HG03558 (cell line): ENCODE data around the gene ATAT1.
"Not testable (repeated sequence)": the region's sequence is repeated elsewhere in the genome, so short reads cannot be mapped to it uniquely, and the experiment has no call there.

Experiments used
- ATAC-seq: cut with Tn5 transposase; IDR thresholded peaks from one replicate; pipeline ENCODE4 v1.9.1; 2021; ENCODE audit warnings: moderate number of reproducible peaks; ENCODE audit not compliant: unreplicated experiment; ENCODE audit errors: extremely low read depth

Gene ATAT1

DNA sequence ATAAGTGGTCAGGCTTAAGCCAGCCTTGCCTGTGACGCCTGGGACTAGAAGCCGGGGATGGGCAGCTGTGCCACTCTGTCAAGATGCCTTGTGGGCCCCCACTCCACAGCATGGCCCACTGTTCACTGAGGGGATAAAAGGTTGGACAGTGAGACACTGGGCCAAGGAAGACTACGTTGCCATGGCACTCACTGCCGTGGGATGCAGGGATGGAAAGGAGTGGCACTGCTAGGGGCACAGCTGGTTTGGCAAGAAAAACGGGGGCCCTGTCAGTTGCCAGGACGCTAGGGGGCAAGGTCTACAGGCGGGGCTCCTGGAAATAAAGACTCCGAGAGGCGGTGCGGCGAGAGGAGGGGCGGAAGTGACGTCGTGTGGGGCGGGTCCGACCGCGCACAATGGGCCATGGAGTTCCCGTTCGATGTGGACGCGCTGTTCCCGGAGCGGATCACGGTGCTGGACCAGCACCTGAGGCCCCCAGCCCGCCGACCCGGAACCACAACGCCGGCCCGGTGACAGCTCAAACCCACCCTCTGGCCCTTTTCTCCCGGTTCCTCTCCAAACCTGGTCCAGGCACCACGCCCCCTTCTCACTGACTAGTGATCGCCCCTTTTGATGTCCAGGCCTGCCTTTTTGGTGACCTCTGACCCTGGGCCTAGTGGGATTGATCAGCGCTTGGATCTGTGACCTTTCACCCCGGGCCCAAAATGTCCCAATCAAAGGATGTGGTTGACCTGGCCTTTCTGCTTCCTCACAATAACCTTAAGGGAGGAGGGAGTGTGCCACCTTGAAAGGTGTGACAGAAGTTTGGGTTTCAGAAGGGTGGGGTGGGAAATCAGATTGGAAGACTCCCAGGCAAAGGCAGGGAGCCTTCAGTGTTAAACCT, at the start of gene ATAT1:
Gene ATAT1, plus strand, starts transcription at position 391 of the 883 bp plus-strand sequence.
- ATAC-seq, result no peak

DNA sequence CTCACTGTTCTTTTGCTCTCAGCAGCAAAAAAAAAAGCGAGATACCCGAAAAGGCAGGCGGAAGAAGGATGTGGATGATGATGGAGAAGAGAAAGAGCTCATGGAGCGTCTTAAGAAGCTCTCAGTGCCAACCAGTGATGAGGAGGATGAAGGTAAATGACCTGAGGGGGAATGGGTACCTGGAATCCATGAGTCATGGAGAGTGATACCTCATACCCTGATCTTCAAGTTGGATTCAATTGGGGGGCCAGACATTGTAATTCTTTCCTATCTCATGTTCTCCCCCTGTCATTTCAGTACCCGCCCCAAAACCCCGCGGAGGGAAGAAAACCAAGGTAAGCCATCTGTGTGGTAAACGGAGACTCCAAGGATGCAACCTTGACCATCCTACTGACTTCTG, 48.6 kb upstream of the ATAT1 start:
- no peak for ATAC-seq

DNA sequence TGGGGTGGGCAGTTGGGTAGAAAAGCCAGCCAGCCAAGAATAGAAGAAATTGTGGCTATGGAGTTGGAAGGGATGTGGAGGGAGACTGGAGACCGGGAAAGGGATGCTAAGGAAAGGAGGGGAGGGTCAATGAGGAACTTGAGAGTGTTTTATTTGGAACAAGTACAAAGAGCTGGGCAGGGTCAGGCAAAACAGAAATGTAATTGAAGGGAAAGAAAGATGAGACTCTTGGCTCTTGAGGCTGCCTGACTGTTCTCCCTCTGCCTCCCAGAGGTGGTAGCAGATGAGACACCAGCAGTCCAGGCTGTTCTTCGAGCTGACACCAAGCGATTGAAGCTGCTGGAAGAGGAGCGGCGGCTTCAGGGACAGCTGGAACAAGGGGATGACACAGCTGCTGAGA, 42.8 kb upstream of the ATAT1 start:
- no peak for ATAC-seq

DNA sequence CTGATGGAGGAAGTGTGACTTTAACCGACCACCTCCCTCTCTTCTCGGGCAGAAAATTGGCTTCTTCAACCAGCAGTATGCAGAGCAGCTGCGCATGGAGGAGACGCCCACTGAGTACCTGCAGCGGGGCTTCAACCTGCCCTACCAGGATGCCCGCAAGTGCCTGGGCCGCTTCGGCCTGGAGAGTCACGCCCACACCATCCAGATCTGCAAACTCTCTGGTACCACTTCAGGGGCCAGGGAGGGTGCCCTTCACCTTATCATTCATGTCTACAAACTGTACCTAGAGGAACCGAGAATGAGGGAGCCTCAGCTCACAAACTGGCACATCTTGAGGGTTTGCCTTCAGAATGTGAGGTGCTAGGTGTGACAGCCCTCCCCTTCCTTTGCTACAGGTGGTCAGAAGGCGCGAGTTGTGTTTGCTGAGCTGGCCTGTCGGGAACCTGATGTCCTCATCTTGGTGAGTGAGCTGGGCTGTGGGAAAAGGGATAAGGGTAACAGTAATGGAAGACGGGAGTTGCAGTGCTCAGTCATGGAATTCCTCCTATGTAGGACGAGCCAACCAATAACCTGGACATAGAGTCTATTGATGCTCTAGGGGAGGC, 36.8 kb upstream of the ATAT1 start:
- ATAC-seq, result no peak

DNA sequence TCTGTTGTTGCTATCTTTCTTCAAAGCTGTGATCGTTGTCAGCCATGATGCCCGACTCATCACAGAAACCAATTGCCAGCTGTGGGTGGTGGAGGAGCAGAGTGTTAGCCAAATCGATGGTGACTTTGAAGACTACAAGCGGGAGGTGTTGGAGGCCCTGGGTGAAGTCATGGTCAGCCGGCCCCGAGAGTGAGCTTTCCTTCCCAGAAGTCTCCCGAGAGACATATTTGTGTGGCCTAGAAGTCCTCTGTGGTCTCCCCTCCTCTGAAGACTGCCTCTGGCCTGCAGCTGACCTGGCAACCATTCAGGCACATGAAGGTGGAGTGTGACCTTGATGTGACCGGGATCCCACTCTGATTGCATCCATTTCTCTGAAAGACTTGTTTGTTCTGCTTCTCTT, 36.2 kb upstream of the ATAT1 start:
- ATAC-seq, result no peak

DNA sequence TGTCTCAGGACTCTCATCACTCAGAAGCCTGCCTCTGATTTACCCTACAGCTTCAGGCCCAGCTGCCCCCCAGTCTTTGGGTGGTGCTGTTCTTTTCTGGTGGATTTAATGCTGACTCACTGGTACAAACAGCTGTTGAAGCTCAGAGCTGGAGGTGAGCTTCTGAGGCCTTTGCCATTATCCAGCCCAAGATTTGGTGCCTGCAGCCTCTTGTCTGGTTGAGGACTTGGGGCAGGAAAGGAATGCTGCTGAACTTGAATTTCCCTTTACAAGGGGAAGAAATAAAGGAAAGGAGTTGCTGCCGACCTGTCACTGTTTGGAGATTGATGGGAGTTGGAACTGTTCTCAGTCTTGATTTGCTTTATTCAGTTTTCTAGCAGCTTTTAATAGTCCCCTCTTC, 35.7 kb upstream of the ATAT1 start:
- ATAC-seq, result no peak

DNA sequence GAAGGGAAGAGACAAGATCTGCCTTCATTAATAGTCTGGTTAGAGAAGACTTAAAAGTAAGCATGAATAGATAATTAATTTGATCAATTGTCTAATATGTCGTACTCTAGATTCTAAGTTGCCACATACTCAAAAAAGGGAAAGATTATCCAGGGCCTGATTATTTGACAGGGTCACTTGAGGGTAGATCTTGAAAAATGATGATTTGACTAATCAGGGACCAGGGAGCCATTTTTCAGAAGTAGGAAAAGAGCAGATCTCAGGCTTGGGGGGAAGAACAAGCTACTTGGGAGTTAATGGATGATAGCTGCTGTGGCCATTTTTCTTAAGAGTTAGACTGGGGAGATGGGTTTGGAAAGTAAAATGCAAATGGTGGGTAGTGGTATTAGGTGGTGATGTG, 34.4 kb upstream of the ATAT1 start:
- ATAC-seq, result no peak

DNA sequence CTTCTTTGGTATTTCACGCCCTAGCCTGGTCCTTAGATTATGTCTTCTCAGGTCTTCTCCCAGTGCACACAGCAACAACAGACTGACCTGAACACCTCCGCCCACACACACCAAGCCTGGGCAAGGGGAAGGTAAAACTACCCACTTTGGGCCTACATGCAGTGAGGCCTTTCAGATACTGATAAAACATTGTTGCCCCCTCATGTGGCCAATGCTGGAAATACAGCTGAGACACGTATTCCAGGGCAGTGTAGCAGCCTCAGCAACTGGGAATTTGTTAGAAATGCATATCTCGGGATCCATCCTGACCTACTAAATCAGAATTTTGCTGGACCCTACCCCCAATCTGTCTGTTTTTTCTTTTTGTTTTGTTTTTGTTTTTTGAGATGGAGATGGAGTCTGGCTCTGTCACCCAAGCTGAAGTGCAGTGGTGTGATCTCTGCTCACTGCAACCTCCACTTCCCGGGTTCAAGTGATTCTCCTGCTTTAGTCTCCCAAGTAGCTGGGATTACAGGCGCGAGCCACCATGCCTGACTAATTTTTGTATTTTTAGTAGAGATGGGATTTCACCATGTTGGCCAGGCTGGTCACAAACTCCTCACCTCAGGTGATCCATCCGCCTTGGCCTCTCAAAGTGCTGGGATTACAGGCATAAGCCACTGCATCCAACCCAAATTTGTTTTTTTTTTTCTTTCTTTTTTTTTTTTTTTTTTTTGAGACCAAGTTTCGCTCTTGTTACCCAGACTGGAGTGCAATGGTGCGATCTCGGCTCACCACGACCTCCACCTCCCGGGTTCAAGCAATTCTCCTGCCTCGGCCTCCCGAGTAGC, 29.1 kb upstream of the ATAT1 start:
- ATAC-seq, result not testable (repeated sequence)

DNA sequence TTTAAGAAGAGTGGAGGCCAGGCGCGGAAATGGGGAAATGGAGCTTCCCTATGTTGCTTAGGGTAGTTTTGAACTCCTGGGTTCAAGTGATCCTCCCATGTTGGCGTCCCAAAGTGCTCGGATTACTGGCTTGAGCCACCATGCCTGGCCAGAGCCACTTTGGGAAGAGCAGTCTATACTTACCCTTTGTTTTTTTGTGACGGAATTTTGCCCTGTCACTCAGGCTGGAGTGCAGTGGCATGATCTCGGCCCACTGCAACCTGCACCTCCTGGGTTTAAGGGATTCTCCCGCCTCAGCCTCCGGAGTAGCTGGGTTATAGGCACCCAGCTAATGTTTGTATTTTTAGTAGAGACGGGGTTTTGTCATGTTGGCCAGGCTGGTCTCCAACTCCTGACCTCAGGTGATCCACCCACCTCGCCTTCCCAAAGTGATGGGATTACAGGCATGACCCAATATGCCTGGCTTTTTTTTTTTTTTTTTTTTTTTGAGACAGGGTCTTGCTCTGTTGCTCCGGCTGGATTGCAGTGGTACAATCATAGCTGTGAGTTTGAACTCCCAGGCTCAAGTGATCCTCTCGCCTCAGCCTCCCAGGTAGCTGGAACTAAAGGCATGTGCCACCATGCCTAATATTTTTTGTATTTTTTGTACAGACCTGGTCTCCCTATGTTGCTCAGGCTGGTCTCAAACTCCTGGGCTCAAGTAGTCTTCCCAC, 27.6 kb upstream of the ATAT1 start:
- ATAC-seq, result no peak

DNA sequence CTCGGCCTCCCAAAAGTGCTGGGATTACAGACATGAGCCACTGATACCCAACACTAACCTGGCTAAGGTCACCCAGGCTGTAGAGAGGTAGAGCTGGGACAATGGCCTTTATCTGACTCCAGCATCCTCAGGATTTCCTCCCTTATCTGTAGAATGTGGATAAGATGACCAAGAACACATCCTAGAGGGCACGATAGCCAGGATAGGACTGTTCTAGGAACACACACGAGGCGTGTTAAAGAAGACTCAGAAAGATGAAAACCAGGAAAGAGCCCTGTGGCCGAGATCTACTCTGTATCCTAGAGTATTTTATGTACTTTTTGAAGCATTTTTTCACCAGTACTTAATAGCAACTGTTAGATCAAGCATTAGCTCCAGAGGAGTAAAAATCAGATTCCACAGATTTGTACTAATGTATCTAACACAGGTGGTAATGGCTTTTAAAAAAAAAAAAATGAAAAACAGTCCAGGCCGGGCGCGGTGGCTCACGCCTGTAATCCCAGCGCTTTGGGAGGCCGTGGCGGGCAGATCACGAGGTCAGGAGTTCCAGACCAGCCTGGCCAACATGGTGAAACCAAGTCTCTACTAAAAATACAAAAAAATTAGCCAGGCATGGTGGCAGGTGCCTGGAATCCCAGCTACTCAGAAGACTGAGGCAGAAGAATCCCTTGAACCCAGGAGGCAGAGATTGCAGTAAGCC, 26.9 kb upstream of the ATAT1 start:
- ATAC-seq, result no peak

DNA sequence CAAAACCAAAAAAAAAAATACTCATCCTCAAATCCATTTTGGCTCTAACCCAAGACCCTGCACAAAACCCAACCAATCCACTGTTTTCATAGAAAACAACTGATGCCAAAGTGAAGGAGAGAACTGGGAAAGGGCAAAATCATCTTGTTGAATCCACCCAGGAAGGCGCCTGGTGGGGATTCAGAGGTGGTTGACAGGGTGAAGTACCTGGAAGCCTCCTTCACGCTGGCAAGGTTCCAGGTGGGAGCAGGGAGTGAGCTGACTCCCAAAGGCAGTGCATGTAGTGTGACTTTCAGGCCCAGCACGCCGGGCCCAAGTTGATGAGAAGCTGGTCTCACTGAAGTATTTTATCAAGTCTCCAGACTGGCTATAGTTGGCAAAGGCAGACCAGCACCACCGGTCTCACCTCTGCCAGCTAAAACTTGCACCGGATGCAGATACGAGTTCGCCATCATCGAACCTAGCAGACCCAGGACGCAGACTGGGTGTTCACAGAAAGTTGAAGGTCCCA, 26.2 kb upstream of the ATAT1 start:
- no peak for ATAC-seq

DNA sequence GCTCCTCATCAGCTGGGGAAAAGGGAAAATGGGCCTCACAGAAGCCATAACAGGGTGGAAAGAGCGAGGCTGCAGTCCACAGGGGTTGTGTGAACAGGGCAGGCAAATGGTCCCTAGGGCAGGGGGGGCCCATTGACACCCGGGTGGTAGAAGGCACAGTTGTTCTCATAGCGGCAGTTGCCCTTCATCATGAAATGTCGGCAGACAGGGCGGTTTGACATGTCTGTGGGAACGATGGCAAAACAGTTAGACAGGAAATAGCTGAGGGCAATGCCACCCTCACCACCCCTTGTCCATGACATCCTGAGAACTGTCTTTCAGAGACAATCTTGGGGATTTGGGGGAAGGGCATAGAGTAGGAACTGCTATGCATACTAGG, 25.2 kb upstream of the ATAT1 start:
- no peak for ATAC-seq

DNA sequence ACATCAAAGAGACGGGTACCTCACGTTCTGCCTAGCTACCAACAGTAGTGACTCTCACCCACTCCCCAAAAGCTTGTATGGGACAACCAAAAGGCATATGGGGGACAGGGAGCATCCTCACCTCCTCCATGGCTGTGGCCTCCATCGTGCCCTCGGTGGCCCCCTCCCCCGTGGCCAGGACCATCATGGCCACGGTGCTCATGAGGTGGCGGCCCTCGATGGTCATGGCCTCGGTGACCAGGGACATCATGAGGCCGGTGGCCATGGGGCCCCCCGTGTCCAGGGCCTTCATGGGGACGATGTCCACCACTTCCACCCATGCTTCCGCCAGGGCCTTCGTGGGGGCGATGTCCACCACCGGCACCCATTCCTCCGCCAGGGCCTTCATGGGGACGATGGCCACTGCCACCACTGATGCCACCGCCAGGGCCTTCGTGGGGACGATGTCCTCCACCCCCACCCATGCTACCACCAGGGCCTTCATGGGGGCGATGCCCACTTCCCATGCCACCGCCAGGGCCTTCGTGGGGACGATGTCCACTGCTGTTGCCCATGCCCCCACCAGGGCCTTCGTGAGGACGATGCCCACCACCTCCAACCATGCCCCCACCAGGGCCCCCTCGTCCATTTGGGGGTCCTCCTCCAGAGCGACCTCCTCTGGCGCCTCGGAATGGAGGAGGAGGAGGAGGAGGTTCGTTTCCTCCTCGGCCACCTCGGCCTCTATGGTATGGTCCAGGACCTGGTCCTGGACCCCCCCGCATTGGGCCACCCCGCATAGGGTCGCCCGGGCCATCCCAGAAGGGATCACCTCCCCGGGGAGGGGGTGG, 24.6 kb upstream of the ATAT1 start:
- no peak for ATAC-seq

DNA sequence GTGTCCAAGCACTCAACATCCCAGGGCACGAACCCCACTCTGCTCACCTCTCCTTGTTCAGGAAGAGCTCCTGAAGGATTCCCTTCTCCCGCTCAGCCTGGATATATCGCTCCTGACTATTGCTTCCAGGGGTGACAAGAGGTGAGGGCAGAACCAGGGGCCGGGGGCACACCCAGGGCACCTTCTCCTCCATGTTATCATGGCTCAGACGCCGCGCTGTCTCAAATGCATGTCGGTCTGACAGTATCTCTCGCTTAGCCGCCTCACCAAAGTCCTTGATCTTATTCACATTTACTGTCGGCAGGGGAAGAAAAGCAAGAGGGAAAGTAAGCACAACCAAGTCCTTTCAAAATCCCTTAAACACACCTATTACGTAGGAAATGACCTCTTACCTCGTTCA, 22.7 kb upstream of the ATAT1 start:
- ATAC-seq, result no peak

DNA sequence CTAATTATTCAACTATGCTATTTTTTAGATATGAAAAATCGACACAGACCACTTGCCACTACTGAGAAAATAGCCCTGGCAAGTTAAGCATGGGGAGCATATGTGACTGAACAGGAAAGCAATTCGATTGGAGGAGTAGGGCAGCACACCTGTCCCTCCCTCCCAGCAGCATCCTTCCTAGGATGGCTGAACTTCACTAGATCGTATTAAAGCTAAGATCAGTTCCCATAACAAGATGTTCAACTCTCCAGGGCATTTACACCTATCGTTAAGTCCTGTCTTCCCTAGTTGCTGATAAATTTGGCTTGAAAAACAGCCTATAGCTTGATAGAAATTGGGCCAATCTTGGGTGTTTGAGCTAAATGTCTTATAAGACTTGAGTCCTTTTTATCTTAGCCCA, 16.6 kb upstream of the ATAT1 start:
- no peak for ATAC-seq

DNA sequence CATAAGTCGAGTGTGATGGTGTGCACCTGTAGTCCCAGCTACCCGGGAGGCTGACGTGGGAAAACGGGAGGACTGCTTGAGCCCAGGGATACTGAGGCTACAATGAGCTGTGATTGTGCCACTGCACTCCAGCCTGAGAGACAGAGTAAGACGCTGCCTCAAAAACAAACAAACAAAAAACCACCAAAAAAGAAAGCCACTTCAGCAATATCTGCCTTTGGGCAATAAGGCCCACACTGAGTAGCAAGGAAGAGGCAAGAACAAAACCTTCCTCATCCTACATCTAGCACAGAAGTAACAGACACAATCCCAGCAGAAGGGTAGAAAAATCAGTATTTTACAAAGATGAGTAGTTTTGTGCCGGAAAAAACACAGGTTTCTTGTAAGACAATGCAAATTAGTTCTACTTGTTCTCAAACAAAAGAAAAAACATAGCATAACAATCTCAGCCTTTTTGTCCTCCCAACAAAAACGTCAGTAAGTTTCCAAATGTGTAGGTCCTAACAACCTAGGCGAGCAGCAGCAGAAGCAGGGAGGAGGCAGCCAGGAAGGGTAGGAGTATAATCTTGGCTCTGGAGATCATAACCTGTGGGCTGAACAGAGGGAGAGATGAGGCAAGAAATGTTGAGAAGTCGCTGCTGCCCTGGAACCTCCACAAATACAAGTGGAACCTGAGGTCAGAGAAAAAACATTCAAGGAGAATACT, 15.4 kb upstream of the ATAT1 start:
- no peak for ATAC-seq

DNA sequence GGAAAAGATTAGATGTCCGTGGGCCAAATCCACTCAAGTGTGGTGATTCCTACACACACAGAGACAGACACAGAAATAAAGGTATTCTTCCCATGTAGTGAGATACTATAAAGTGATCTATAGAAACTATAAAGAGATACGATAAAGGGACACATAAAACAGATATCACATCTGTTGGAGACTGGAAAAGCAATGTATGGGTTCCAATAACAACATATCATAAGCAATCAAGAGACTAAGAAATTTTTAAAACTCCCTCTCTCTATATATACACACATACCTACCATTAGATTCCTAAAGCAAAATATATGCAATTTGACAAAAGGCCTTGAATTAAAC, 14.8 kb upstream of the ATAT1 start:
- no peak for ATAC-seq

DNA sequence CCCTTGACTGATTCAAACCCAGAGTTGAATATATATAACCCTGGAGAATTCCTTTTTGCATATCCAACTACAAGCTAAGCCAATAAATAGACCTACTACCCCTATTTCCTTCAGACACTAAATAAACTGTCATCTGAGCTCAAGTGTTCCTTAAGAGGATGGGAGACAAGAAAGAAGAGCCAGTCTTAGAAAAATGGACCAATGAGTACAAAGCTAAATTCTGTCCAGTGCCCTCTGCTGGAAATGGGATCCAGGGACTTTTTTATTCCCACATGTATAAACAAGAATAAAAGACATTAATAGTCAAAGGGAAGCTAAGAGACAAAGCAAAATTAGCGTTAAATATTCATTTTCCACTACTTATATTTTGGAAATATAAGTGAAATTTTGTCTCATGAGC, 14.5 kb upstream of the ATAT1 start:
- no peak for ATAC-seq
